GM12892 (cell line): Measurements from ENCODE around the gene SP100.
A peak's percentile ranks its signal among the peaks of the same experiment; 100 is the strongest.

Source experiments
- DNase-seq: peaks from one replicate; pipeline ENCODE4 v3.0.0; 2011; ENCODE audit not compliant: insufficient read length
- FAIRE-seq: peaks from 2 replicates; lab custom pipeline; 2011; peaks lifted over from hg19 to GRCh38; lab: Jason Lieb, UNC
- POLR2A ChIP-seq: IDR thresholded peaks from 2 replicates; pipeline ENCODE4 v1.6.1; 2011; ENCODE audit warnings: low read depth, low read length, control low read depth
- POLR2AphosphoS5 ChIP-seq: IDR thresholded peaks from 2 replicates; pipeline ENCODE4 v1.6.1; 2011; ENCODE audit warnings: low read depth, low read length, control low read depth
- TAF1 ChIP-seq: IDR thresholded peaks from 2 replicates; pipeline ENCODE4 v1.6.1; 2011; ENCODE audit warnings: low read depth, mild to moderate bottlenecking, control low read depth, low read length, borderline replicate concordance

The SP100 gene

DNA sequence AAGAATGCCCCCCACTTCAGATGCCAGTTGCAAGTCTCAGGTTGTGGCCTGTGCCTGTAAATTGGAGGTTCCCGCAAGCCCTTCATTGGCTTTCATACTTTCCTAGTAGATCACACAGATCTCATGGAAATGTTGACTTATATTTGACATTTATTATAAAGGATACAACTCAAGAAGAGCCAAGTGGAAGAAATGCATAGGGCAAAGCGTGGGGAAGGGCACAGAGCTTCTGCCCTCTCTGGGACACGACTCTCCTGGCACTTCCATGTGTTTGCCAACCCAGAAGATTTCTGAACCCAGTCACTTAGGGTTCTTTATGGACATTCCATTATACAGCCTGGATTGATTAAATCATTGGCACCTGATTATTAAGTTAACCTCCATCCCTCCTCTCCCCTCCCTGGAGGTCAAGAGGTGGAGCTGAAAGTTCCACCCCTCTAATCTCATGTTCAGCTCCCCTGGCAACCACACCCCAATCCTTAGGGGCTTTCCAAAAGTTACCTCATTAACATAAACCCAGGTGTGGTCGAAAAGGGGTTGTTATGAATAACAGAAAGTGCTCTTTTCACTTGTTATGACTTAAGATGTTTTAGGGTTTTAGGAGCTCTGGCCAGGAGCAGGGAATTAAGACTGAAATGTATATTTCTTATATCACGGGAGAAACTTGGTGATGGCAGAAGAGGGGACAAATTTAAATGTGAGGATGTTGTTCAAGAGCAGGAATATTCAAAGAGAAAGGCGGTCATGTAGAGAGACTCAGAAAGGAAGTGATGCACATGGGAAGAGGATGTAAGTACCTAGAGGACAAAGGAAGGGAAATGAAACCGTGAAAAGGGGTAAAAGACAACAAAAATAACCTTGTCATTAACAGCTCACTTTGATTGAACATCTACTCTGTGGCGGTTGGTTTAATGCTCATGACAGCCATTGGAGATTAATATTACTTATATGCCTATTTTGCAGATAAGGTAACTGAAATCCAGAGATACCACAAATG is 31.8 kb downstream of the SP100 start:
- no peak for DNase-seq
- peak; percentile 96 for FAIRE-seq
- no peak for TF ChIP-seq TAF1
- peak; percentile 8; the same call in 1 of the 2 replicates for TF ChIP-seq POLR2AphosphoS5

- no peak for DNase-seq
- no peak for TF ChIP-seq TAF1
- TF ChIP-seq POLR2A = peak; percentile 64
- peak; percentile 68 for TF ChIP-seq POLR2AphosphoS5
- FAIRE-seq = peak; percentile 40
Measured at GRCh38 chr2:230449901-230450467, 34.0 kb downstream of the SP100 start.

DNA sequence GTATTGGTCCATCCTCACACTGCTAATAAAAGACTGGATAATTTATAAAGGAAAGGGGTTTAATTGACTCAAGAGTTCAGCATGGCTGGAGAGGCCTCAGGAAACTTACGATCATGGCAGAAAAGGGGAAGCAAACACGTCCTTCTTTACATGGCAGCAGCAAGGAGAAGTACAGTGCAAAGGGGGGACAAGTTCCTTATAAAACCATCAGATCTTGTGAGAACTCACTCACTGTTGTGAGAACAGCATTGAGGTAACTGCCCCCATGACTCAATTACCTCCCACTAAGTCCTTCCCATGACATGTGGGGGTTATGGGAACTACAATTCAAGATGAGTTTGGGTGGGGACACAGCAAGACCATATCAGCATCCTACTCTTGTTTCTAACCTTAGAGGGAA is 37.0 kb downstream of the SP100 start:
- no peak for DNase-seq
- FAIRE-seq = peak; percentile 84
- TF ChIP-seq POLR2A (no peak), POLR2AphosphoS5 (no peak), TAF1 (no peak)

GRCh38 chr2:230455005-230455684 is 39.1 kb downstream of the SP100 start:
- FAIRE-seq = peak; percentile 48
- TF ChIP-seq POLR2A (no peak), TAF1 (no peak), POLR2AphosphoS5 (no peak)
- no peak for DNase-seq

- TF ChIP-seq POLR2A (peak; percentile 25; the same call in 1 of the 2 replicates), POLR2AphosphoS5 (no peak)
- DNase-seq (no peak), FAIRE-seq (peak; percentile 88)
Measured at GRCh38 chr2:230457073-230457768, 41.2 kb downstream of the SP100 start.

DNA sequence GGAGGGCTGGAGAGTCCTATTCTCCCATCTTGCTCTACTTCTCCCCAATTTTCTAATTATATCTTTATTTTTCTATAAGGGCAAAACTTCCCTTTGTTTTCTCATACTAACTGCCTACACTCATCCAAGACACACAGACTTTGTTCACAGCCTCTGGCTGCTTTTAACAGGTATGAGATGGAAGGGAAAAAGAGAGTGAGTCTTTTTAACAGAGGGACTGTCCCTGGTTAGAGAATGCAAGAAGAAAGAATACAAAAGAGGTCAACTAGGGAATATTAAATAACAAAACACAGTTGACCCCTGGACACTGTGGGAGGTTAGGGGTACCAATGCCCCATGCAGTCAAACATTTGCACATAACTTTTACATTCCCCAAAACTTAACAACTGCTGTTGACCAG is 41.8 kb downstream of the SP100 start:
- no peak for FAIRE-seq
- no peak for DNase-seq
- no peak for TF ChIP-seq TAF1
- TF ChIP-seq POLR2A = no peak

DNA sequence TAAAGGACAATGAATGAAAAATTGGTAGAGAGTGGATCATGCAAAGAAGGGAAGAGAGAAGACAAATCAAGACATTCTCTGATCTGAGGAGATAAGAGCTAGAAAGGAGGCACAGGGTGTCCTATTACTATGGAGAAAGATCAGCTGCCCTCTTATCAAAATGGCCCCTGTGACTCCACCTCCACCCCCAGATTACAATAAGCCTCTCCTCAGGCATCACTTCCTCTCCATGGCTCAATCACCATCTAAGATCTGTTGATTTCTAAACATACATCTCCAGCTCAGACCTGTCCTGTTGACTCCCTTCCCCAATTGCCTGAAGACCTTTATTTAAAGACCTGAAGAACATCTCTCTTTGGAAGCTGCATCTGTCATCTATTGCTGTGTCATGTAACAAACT is 43.2 kb downstream of the SP100 start:
- no peak for TF ChIP-seq POLR2A
- TF ChIP-seq TAF1 = no peak
- no peak for TF ChIP-seq POLR2AphosphoS5
- FAIRE-seq = no peak
- no peak for DNase-seq

DNA sequence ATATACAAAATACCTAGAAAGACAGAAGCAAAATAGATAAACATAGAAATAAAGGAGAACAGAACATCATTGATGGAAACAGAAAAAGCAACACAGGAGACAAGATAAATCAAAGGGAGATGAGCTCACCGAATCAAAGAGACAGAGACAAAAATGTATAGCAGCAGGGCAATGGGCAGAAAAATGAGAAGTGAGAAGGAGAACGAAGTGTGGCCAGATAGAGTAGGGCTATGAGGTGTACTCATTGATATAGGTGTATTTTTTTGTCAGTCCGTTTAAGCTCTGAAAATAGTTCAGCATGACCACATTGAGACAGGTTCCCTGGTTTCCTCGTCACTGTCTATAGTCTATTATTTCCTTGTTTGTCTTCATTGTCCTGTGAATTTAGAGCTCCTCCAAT is 55.1 kb downstream of the SP100 start:
- TF ChIP-seq POLR2A = no peak
- TF ChIP-seq TAF1 = no peak
- TF ChIP-seq POLR2AphosphoS5 = peak; percentile 62
- no peak for DNase-seq
- peak; percentile 73 for FAIRE-seq

DNA sequence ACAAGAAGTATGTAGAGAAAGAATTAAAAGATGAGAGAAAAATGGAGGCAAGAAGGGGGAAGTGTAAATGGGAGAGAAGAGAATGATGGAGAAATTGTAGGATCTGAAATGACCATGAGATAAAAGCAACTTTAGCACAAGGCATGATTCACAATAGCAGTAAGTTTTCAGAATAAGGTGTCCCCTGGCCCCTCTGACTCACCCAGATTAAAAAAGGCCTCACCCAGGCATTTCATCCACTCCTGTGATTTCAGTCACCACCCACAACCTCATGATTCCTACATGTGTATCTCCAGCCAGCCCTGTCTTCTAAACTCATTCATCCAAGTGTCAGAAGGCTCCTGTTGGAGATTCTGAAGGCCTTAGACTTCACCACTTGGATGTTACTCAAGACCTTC is 56.6 kb downstream of the SP100 start:
- DNase-seq (no peak), FAIRE-seq (peak; percentile 67)
- TF ChIP-seq POLR2A (0 out of 2 replicates have a peak, but pooled peaks have one; percentile 11), POLR2AphosphoS5 (peak; percentile 65), TAF1 (no peak)

GRCh38 chr2:230473378-230473777 is 57.4 kb downstream of the SP100 start:
- FAIRE-seq (peak; percentile 60), DNase-seq (no peak)
- TF ChIP-seq TAF1 (no peak), POLR2A (no peak), POLR2AphosphoS5 (no peak)

GRCh38 chr2:230475143-230475542 is 59.1 kb downstream of the SP100 start:
- FAIRE-seq (no peak), DNase-seq (no peak)
- TF ChIP-seq POLR2AphosphoS5 (no peak), TAF1 (no peak), POLR2A (no peak)
